ELR (cell line): ENCODE results near the gene MZB1.
"Not testable (repeated sequence)": the region's sequence is repeated elsewhere in the genome, so short reads cannot be mapped to it uniquely, and the experiment has no call there.

ENCODE experiments used
- DNase-seq: peaks from one replicate; pipeline ENCODE4 v3.0.0-alpha.2; 2015; ENCODE audit warnings: low read depth

MZB1 gene

GRCh38 chr5:139374909-139375308, 14.8 kb downstream of the MZB1 start:
- DNase-seq, result no peak

GRCh38 chr5:139371482-139372435, 18.0 kb downstream of the MZB1 start:
- DNase-seq, result no peak

- no peak for DNase-seq
Measured at GRCh38 chr5:139369181-139369580, 20.5 kb downstream of the MZB1 start.

- DNase-seq, result peak; percentile 40
Measured at GRCh38 chr5:139368613-139369012, 21.1 kb downstream of the MZB1 start.

- DNase-seq, result no peak
Measured at GRCh38 chr5:139364466-139364865, 25.2 kb downstream of the MZB1 start.

- DNase-seq, result no peak
Measured at GRCh38 chr5:139363937-139364336, 25.8 kb downstream of the MZB1 start.

- DNase-seq, result no peak
Measured at GRCh38 chr5:139361835-139362429, 27.8 kb downstream of the MZB1 start.

GRCh38 chr5:139360384-139360783, 29.3 kb downstream of the MZB1 start:
- no peak for DNase-seq

GRCh38 chr5:139358064-139358463, 31.6 kb downstream of the MZB1 start:
- DNase-seq, result no peak

- DNase-seq, result not testable (repeated sequence)
Measured at GRCh38 chr5:139355900-139356299, 33.8 kb downstream of the MZB1 start.

- no peak for DNase-seq
Measured at GRCh38 chr5:139354186-139354585, 35.5 kb downstream of the MZB1 start.

- DNase-seq, result not testable (repeated sequence)
Measured at GRCh38 chr5:139347863-139348262, 41.9 kb downstream of the MZB1 start.

GRCh38 chr5:139345442-139345841, 44.3 kb downstream of the MZB1 start:
- DNase-seq, result not testable (repeated sequence)

- DNase-seq, result no peak
Measured at GRCh38 chr5:139344177-139344576, 45.5 kb downstream of the MZB1 start.

GRCh38 chr5:139343476-139343875, 46.2 kb downstream of the MZB1 start:
- DNase-seq, result no peak

GRCh38 chr5:139342423-139342723, 47.3 kb downstream of the MZB1 start:
- no peak for DNase-seq

- DNase-seq, result peak; percentile 98
Measured at GRCh38 chr5:139341689-139342422, 47.9 kb downstream of the MZB1 start, which contains the start of gene PAIP2. PAIP2 (plus strand) TSS chr5:139341854; CDS start chr5:139363785, 21,931 bp downstream.

GRCh38 chr5:139341187-139341688, 48.5 kb downstream of the MZB1 start:
- no peak for DNase-seq

- DNase-seq, result no peak
Measured at GRCh38 chr5:139340051-139340450, 49.7 kb downstream of the MZB1 start.
